Measurements from ENCODE around the gene SNPH.

- TF ChIP-seq CTCF (IDR thresholded peaks at IDR 0.05; ENCODE audit: low read length) (no peak), EZH2phosphoT487 (IDR thresholded peaks at IDR 0.05; ENCODE audit: low read length) (no peak)
Measured at GRCh38 chr20:1312308-1312707, 46.2 kb downstream of the SNPH start.
